HG02840 (cell line): ENCODE measurements around the gene ANO10.
"Not testable (repeated sequence)": the region's sequence is repeated elsewhere in the genome, so short reads cannot be mapped to it uniquely, and the experiment has no call there.

ENCODE experiments used
- ATAC-seq: cut with Tn5 transposase; IDR thresholded peaks from one replicate; pipeline ENCODE4 v1.9.1; 2021; ENCODE audit warnings: mild to moderate bottlenecking, moderate library complexity, moderate number of reproducible peaks; ENCODE audit not compliant: unreplicated experiment, low FRiP score

Gene ANO10

DNA sequence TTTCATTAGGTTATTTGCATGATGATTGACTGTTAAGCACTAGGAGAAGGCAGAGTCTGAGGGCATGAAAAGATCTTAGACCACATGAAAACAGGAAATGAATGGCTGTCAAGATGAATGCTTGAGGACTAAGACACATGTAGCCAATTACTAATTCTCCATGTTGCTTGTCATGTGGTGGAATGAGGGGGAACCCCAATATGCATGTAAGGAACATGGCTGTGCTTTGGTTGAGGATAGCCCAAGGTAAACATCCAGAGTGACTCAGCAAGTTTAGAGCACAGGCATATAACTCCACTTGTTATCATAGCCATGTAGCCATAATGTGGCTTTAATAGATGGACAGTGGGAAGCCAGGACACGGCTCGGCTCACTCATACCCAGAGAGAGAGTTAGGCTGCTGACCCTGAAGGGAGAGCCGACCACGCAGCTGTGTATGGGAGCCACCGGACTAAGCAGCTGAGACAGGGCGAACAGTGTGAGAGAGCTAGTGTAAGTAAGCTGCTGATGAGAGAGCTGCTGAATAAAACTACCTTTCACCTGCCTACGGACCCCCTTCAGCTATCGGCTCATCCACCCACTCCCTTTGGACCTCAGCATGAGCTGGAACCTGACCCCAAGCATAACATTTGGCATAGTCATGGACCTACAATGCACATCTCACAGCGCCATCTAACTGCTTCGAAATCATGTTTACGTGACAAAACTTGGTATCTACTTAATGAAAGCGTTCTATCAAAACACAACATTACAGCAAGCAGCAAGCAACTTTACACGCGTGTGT lies 37.6 kb downstream of the ANO10 start:
- ATAC-seq = no peak

- no peak for ATAC-seq
Measured at GRCh38 chr3:43583481-43583880, 38.3 kb downstream of the ANO10 start.

- no peak for ATAC-seq
Measured at GRCh38 chr3:43582866-43583265, 38.9 kb downstream of the ANO10 start.

DNA sequence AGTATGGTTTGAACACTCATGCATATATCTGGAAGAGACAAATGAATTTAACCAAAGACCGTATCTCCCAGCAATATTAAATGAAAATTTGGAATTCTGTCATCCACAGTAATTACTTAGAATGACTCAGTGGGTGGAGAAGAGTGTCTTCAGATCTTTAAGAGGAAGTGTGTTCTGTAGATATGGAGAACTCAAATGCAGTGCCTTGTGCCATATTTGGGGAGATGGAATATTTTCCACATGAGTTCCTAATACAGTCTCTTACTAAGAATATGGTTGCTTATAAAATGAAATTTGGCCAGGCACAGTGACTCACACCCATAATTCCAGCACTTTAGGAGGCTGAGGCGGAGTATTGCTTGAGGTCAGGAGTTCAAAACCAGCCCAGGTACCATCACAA lies 40.5 kb downstream of the ANO10 start:
- ATAC-seq = no peak

DNA sequence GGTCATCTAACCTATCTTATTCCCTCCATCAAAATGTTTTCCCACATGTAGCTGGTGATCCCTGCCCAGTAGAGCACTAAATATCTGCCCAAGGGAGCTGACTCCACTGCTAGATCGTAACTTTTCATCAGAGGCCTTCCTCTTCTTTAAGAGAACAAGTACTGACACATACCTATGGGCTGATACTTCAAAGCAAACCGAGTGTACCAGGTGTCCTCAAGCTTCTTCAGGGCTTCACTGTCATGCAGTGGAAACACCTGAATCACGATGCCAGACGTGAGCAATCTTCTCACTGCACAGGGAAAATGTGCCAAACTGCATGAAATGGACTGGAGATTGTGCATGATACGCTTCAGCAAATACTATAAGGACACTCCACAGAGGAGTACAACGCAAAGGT lies 41.6 kb downstream of the ANO10 start:
- ATAC-seq = no peak

- ATAC-seq = no peak
Measured at GRCh38 chr3:43573576-43573975, 48.2 kb downstream of the ANO10 start.

GRCh38 chr3:43565661-43566341 lies 56.0 kb downstream of the ANO10 start:
- not testable (repeated sequence) for ATAC-seq

DNA sequence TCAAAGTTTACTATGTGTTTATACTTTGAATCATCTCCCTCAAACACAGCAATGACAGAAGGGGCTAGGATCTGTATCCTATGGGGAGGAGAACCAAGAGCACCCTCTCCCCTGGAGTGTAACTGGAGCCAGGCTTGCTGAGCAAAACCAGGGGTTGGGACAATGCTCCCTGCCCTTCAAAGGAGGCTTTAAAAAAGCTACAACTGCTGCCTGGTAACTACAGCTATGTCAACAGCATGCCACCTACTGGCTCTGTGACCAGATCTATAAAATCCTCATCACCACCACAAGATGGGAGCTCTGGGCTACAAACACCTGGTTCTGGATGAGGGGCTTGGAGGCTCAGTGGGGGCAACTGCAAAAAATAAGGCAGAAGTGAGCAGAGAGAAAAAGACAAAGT lies 61.9 kb downstream of the ANO10 start:
- ATAC-seq = no peak

DNA sequence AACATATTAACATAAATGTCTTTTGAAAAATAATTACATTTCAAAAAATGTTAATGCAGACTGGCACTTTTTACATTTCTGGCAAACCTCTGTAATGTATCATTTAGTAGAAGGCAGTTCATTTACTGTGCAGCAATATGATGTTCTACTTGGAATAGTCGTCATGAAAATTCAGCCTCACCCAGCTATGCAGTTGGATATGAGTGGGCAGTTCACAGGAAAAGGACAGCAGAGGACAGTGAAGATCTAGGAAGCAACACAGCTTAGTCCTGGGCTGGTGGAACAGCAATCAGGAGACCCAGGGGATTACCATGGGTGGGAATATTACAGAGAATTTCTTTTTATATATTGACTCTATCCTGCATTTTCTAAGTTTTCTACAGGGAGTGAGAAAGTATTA lies 63.6 kb downstream of the ANO10 start:
- ATAC-seq = no peak

GRCh38 chr3:43549626-43550290 lies 72.1 kb downstream of the ANO10 start:
- no peak for ATAC-seq

- not testable (repeated sequence) for ATAC-seq
Measured at GRCh38 chr3:43544277-43544676, 77.5 kb downstream of the ANO10 start.

GRCh38 chr3:43542328-43543043 lies 79.3 kb downstream of the ANO10 start:
- no peak for ATAC-seq

GRCh38 chr3:43540624-43541023 lies 81.2 kb downstream of the ANO10 start:
- no peak for ATAC-seq

- ATAC-seq = no peak
Measured at GRCh38 chr3:43539321-43539720, 82.5 kb downstream of the ANO10 start.

DNA sequence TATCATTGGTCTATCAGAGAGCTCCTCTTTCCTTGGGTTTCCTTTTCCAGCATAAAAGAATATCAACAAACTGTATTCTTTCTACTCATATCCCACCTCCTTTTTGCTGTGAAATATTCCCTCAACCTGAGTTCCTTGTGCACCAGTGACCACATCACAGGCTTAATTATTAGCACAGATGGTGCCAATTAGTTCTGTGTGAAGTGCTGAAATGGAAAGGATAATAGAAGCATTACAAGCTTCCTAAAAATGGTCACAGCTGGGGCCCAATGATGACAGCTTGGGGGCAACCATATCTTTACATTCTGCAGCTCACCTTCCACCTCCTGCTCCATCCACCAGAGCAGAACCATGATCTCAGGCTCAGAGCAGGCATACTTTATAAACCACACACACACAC lies 84.6 kb downstream of the ANO10 start:
- no peak for ATAC-seq

GRCh38 chr3:43534675-43535074 lies 87.1 kb downstream of the ANO10 start:
- no peak for ATAC-seq

- ATAC-seq = no peak
Measured at GRCh38 chr3:43533009-43533408, 88.8 kb downstream of the ANO10 start.

GRCh38 chr3:43531835-43532234 lies 90.0 kb downstream of the ANO10 start:
- ATAC-seq = no peak

- ATAC-seq = no peak
Measured at GRCh38 chr3:43528498-43529099, 93.2 kb downstream of the ANO10 start.

DNA sequence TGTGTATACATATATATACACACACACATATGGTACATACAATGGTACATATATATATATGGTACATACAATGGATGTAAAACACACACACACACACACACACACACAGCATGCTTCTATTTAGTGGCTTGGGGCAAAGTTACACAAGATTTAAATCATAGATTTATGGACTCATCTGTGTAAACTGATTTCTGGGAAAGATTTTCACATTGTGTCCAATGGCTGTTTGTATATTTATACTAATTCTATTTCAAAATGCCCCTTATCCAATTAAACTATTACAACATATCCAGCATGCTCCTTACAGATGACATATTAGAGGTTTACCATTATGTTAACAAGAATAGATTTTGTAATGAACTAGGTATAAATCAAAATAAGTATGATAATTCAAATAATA lies 94.9 kb downstream of the ANO10 start:
- ATAC-seq = no peak
